Measurements from ENCODE around the gene NTN4.

GRCh38 chr12:95672166-95672565 lies 118.4 kb downstream of the NTN4 start:
- TF ChIP-seq POLR2AphosphoS5 (IDR thresholded peaks at IDR 0.05) = no peak
- TF ChIP-seq CTCF (IDR thresholded peaks at IDR 0.05) = no peak
- TF ChIP-seq POLR2A (IDR thresholded peaks at IDR 0.05) = no peak
- no peak for TF ChIP-seq EP300 (IDR thresholded peaks at IDR 0.05)
